Cardiac muscle cell (in vitro differentiated cells and primary cell): ENCODE results near the gene ADGRA3. TPM values are rescaled to one million over a fixed set of nuclear protein-coding genes. Genes with fewer than 3 reads are reported as not detected.

ENCODE experiments used
- polyA plus RNA-seq: library from polyadenylated mRNA; unstranded; fragments of >200 nt; fragmentation: Nextera tagmentation; extraction: Ambion mirVana; gene quantifications from 2 replicates; pipeline ENCODE4 v1.2.1, GENCODE V29; 2016
- total RNA-seq: library from RNA; depleted of rRNA; stranded (reverse); fragments of >200 nt; gene quantifications from 2 replicates; pipeline ENCODE4 v1.2.3, GENCODE V29; 2016

The ADGRA3 gene
- total and polyA plus RNA-seq, 2 experiments from 2014 or later, result 29.3 to 41.1 TPM

Other genes with a start within 250 kb of the ADGRA3 start
- gene GBA3, start 176.9 kb upstream of the ADGRA3 start, total RNA-seq, result not detected in 2 replicates
- gene GBA3, start 176.9 kb upstream of the ADGRA3 start, polyA plus RNA-seq, result not detected in 2 replicates